PC-3 (cell line): ENCODE data around the gene SULT4A1.

ENCODE experiments used
- CTCF ChIP-seq: fragments of 300-600 bp; sonication (generic); conservative IDR thresholded peaks from 2 replicates; pipeline ENCODE4 v1.5.1; 2017; ENCODE audit warnings: antibody characterized with exemption, low read depth, mild to moderate bottlenecking, low read length
- EZH2 ChIP-seq: fragments of 300-600 bp; sonication (generic); IDR thresholded peaks from one replicate; pipeline ENCODE4 v1.6.1; 2017; ENCODE audit warnings: antibody characterized with exemption, mild to moderate bottlenecking, low read length; ENCODE audit not compliant: unreplicated experiment
- EZH2phosphoT487 ChIP-seq: fragments of 300-600 bp; sonication (generic); IDR thresholded peaks from 2 replicates; pipeline ENCODE4 v1.6.1; 2018; ENCODE audit warnings: mild to moderate bottlenecking, antibody characterized with exemption, low read length, borderline replicate concordance

GRCh38 chr22:43909708-43910107, 47.4 kb upstream of the SULT4A1 start:
- no peak for TF ChIP-seq CTCF
- no peak for TF ChIP-seq EZH2phosphoT487
- TF ChIP-seq EZH2: no peak
